MM.1S (cell line): Measurements from ENCODE around the gene CDH9.

Source experiments
- CTCF ChIP-seq: fragments of 300-600 bp; sonication (generic); IDR thresholded peaks from 2 replicates; pipeline ENCODE4 v1.5.1; 2016; ENCODE audit warnings: antibody characterized with exemption, low read length, mixed read lengths
- EZH2 ChIP-seq: fragments of 300-600 bp; sonication (generic); optimal IDR thresholded peaks from 2 replicates; pipeline ENCODE3; 2017; ENCODE audit warnings: low read depth, mild to moderate bottlenecking, antibody characterized with exemption, low read length, mixed read lengths
- EZH2phosphoT487 ChIP-seq: fragments of 300-600 bp; sonication (generic); IDR thresholded peaks from 2 replicates; pipeline ENCODE4 v1.6.1; 2018; ENCODE audit warnings: antibody characterized with exemption, low read length

GRCh38 chr5:27020973-27021372, 17.4 kb downstream of the CDH9 start:
- TF ChIP-seq CTCF (peak; percentile 42), EZH2 (no peak), EZH2phosphoT487 (no peak)
